ENCODE data around the gene ZCCHC14.

DNA sequence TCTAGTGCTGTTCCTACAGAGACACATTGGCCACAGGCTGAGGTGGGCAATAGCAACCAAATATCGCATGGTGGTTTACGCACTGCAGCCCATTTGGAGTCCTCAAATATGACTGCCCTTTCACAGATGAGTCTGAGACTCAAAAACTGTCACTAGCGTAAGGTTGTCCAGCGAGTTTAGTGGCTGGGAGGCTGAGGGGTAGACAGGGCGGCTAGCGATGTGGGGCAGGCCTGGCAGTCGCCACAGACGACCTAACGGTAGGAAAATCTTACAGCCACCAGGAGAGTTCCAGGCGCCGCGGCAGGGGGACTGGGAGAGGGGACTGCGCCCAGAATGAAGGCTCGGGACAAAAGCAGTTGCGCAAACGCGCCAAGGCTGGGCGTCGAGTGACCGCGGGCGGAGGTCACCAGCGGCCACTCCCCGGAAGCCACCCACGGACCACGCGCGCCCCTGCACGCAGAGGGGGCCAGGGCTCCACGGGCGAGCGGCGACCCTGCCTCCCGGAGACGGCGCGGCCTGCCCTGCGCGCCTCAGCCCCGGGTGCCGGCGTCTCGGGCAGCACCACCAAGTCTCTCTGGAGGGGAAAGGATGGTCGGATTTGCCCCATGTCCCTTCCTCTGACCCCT lies 101.4 kb downstream of the ZCCHC14 start:
- TF ChIP-seq, protein P1, sequence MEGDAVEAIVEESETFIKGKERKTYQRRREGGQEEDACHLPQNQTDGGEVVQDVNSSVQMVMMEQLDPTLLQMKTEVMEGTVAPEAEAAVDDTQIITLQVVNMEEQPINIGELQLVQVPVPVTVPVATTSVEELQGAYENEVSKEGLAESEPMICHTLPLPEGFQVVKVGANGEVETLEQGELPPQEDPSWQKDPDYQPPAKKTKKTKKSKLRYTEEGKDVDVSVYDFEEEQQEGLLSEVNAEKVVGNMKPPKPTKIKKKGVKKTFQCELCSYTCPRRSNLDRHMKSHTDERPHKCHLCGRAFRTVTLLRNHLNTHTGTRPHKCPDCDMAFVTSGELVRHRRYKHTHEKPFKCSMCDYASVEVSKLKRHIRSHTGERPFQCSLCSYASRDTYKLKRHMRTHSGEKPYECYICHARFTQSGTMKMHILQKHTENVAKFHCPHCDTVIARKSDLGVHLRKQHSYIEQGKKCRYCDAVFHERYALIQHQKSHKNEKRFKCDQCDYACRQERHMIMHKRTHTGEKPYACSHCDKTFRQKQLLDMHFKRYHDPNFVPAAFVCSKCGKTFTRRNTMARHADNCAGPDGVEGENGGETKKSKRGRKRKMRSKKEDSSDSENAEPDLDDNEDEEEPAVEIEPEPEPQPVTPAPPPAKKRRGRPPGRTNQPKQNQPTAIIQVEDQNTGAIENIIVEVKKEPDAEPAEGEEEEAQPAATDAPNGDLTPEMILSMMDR (IDR thresholded peaks at IDR 0.05; ENCODE audit: insufficient read depth, low read length, poor library complexity, severe bottlenecking) = no peak
- TF ChIP-seq EZH2phosphoT487 (conservative IDR thresholded peaks at IDR 0.05; ENCODE audit: low read length) = no peak
